ENCODE data around the gene SPTBN1.
"Not testable (repeated sequence)": the region's sequence is repeated elsewhere in the genome, so short reads cannot be mapped to it uniquely, and the experiment has no call there.

Gene SPTBN1

GRCh38 chr2:54504866-54505265 lies 48.7 kb downstream of the SPTBN1 start:
- Histone ChIP-seq H3K4me3 (ENCODE audit: low read length) (no peak overlapping the region), H3K36me3 (ENCODE audit: control insufficient read depth, insufficient read depth, low read length, severe bottlenecking) (no peaks in the 10 kb centered on the region), H3K9me3 (ENCODE audit: control insufficient read depth, low read length) (no peaks in the 10 kb centered on the region), H3K4me1 (ENCODE audit: control insufficient read depth, insufficient read depth, low read length) (peaks cover 37% of the 10 kb centered on the region), H3K9ac (ENCODE audit: low read length) (no peak overlapping the region), H3K27me3 (replicated peaks; ENCODE audit: control insufficient read depth, insufficient read depth, low read length) (no peaks in the 10 kb centered on the region)
- DNase-seq (ENCODE audit: low read depth), result peak; percentile 64

GRCh38 chr2:54508541-54508940 lies 52.4 kb downstream of the SPTBN1 start:
- DNase-seq (ENCODE audit: low read depth), result no peak
- Histone ChIP-seq H3K27me3 (replicated peaks; ENCODE audit: control insufficient read depth, insufficient read depth, low read length) (no peaks in the 10 kb centered on the region), H3K36me3 (ENCODE audit: control insufficient read depth, insufficient read depth, low read length, severe bottlenecking) (no peaks in the 10 kb centered on the region), H3K9me3 (ENCODE audit: control insufficient read depth, low read length) (no peaks in the 10 kb centered on the region), H3K9ac (ENCODE audit: low read length) (no peak overlapping the region), H3K4me3 (ENCODE audit: low read length) (no peak overlapping the region), H3K4me1 (ENCODE audit: control insufficient read depth, insufficient read depth, low read length) (peaks cover 42% of the 10 kb centered on the region)

- not testable (repeated sequence) for H3K4me3 ChIP-seq (ENCODE audit: low read length); H3K36me3 ChIP-seq (ENCODE audit: control insufficient read depth, insufficient read depth, low read length, severe bottlenecking); H3K9me3 ChIP-seq (ENCODE audit: control insufficient read depth, low read length); DNase-seq (ENCODE audit: low read depth); H3K27me3 ChIP-seq (replicated peaks; ENCODE audit: control insufficient read depth, insufficient read depth, low read length); H3K9ac ChIP-seq (ENCODE audit: low read length)
- H3K4me1 ChIP-seq (ENCODE audit: control insufficient read depth, insufficient read depth, low read length), result peaks cover 45% of the 10 kb centered on the region
These were observed 52.9 kb downstream of the SPTBN1 start for GRCh38 chr2:54509043-54509442.

- no peak for DNase-seq (ENCODE audit: low read depth)
- Histone ChIP-seq H3K4me3 (ENCODE audit: low read length) (no peak overlapping the region), H3K9me3 (ENCODE audit: control insufficient read depth, low read length) (no peaks in the 10 kb centered on the region), H3K9ac (ENCODE audit: low read length) (no peak overlapping the region), H3K27me3 (replicated peaks; ENCODE audit: control insufficient read depth, insufficient read depth, low read length) (no peaks in the 10 kb centered on the region), H3K36me3 (ENCODE audit: control insufficient read depth, insufficient read depth, low read length, severe bottlenecking) (no peaks in the 10 kb centered on the region), H3K4me1 (ENCODE audit: control insufficient read depth, insufficient read depth, low read length) (peaks cover 38% of the 10 kb centered on the region)
These were observed 54.8 kb downstream of the SPTBN1 start for GRCh38 chr2:54510916-54511315.

- Histone ChIP-seq H3K9ac (ENCODE audit: low read length) (no peak overlapping the region), H3K9me3 (ENCODE audit: control insufficient read depth, low read length) (no peaks in the 10 kb centered on the region)
These were observed 56.1 kb downstream of the SPTBN1 start for GRCh38 chr2:54512183-54512582.

GRCh38 chr2:54512663-54513362 lies 56.7 kb downstream of the SPTBN1 start:
- peaks cover 38% of the 10 kb centered on the region for H3K4me1 ChIP-seq (ENCODE audit: control insufficient read depth, insufficient read depth, low read length)
- H3K9ac ChIP-seq (ENCODE audit: low read length), result no peak overlapping the region
- H3K9me3 ChIP-seq (ENCODE audit: control insufficient read depth, low read length), result no peaks in the 10 kb centered on the region
- H3K27me3 ChIP-seq (replicated peaks; ENCODE audit: control insufficient read depth, insufficient read depth, low read length), result no peaks in the 10 kb centered on the region
- H3K4me3 ChIP-seq (ENCODE audit: low read length), result no peak overlapping the region
- DNase-seq (ENCODE audit: low read depth), result no peak
- no peaks in the 10 kb centered on the region for H3K36me3 ChIP-seq (ENCODE audit: control insufficient read depth, insufficient read depth, low read length, severe bottlenecking)

More at GRCh38 chr2:54512183-54512582, 56.1 kb downstream of the SPTBN1 start:
- Histone ChIP-seq H3K27me3 (replicated peaks; ENCODE audit: control insufficient read depth, insufficient read depth, low read length) (no peaks in the 10 kb centered on the region), H3K36me3 (ENCODE audit: control insufficient read depth, insufficient read depth, low read length, severe bottlenecking) (no peaks in the 10 kb centered on the region), H3K4me1 (ENCODE audit: control insufficient read depth, insufficient read depth, low read length) (peaks cover 38% of the 10 kb centered on the region), H3K4me3 (ENCODE audit: low read length) (no peak overlapping the region)
- DNase-seq (ENCODE audit: low read depth), result no peak

GRCh38 chr2:54513363-54513715 lies 57.2 kb downstream of the SPTBN1 start:
- Histone ChIP-seq H3K9ac (ENCODE audit: low read length) (no peak overlapping the region), H3K4me1 (ENCODE audit: control insufficient read depth, insufficient read depth, low read length) (peaks cover 38% of the 10 kb centered on the region), H3K27me3 (replicated peaks; ENCODE audit: control insufficient read depth, insufficient read depth, low read length) (no peaks in the 10 kb centered on the region), H3K36me3 (ENCODE audit: control insufficient read depth, insufficient read depth, low read length, severe bottlenecking) (no peaks in the 10 kb centered on the region), H3K4me3 (ENCODE audit: low read length) (no peak overlapping the region), H3K9me3 (ENCODE audit: control insufficient read depth, low read length) (no peaks in the 10 kb centered on the region)
- peak; percentile 72 for DNase-seq (ENCODE audit: low read depth)

GRCh38 chr2:54514822-54515569 lies 58.9 kb downstream of the SPTBN1 start:
- DNase-seq (ENCODE audit: low read depth), result no peak
- Histone ChIP-seq H3K4me1 (ENCODE audit: control insufficient read depth, insufficient read depth, low read length) (peaks cover 37% of the 10 kb centered on the region), H3K9ac (ENCODE audit: low read length) (no peak overlapping the region), H3K36me3 (ENCODE audit: control insufficient read depth, insufficient read depth, low read length, severe bottlenecking) (no peaks in the 10 kb centered on the region), H3K27me3 (replicated peaks; ENCODE audit: control insufficient read depth, insufficient read depth, low read length) (no peaks in the 10 kb centered on the region), H3K4me3 (ENCODE audit: low read length) (no peak overlapping the region), H3K9me3 (ENCODE audit: control insufficient read depth, low read length) (no peaks in the 10 kb centered on the region)

GRCh38 chr2:54516842-54517241 lies 60.7 kb downstream of the SPTBN1 start:
- Histone ChIP-seq H3K27me3 (replicated peaks; ENCODE audit: control insufficient read depth, insufficient read depth, low read length) (no peaks in the 10 kb centered on the region), H3K36me3 (ENCODE audit: control insufficient read depth, insufficient read depth, low read length, severe bottlenecking) (no peaks in the 10 kb centered on the region), H3K9me3 (ENCODE audit: control insufficient read depth, low read length) (no peaks in the 10 kb centered on the region), H3K9ac (ENCODE audit: low read length) (no peak overlapping the region), H3K4me1 (ENCODE audit: control insufficient read depth, insufficient read depth, low read length) (peaks cover 34% of the 10 kb centered on the region), H3K4me3 (ENCODE audit: low read length) (no peak overlapping the region)
- DNase-seq (ENCODE audit: low read depth), result no peak

GRCh38 chr2:54518016-54518415 lies 61.9 kb downstream of the SPTBN1 start:
- not testable (repeated sequence) for H3K9ac ChIP-seq (ENCODE audit: low read length); H3K4me3 ChIP-seq (ENCODE audit: low read length); H3K27me3 ChIP-seq (replicated peaks; ENCODE audit: control insufficient read depth, insufficient read depth, low read length); H3K36me3 ChIP-seq (ENCODE audit: control insufficient read depth, insufficient read depth, low read length, severe bottlenecking); H3K9me3 ChIP-seq (ENCODE audit: control insufficient read depth, low read length); DNase-seq (ENCODE audit: low read depth)
- H3K4me1 ChIP-seq (ENCODE audit: control insufficient read depth, insufficient read depth, low read length), result peaks cover 24% of the 10 kb centered on the region

GRCh38 chr2:54518430-54518829 lies 62.3 kb downstream of the SPTBN1 start:
- Histone ChIP-seq H3K9ac (ENCODE audit: low read length) (no peak overlapping the region), H3K36me3 (ENCODE audit: control insufficient read depth, insufficient read depth, low read length, severe bottlenecking) (no peaks in the 10 kb centered on the region), H3K27me3 (replicated peaks; ENCODE audit: control insufficient read depth, insufficient read depth, low read length) (no peaks in the 10 kb centered on the region), H3K9me3 (ENCODE audit: control insufficient read depth, low read length) (no peaks in the 10 kb centered on the region), H3K4me1 (ENCODE audit: control insufficient read depth, insufficient read depth, low read length) (peaks cover 20% of the 10 kb centered on the region), H3K4me3 (ENCODE audit: low read length) (no peak overlapping the region)
- DNase-seq (ENCODE audit: low read depth), result no peak
